Progenitor cell of endocrine pancreas (in vitro differentiated cells): ENCODE results near the gene DBX2. TPM values are rescaled to one million over a fixed set of nuclear protein-coding genes. Genes with fewer than 3 reads are reported as not detected.

Source experiments
- DNase-seq: peaks from one replicate; pipeline ENCODE4 v3.0.0; 2021; ENCODE audit warnings: low spot score; ENCODE audit not compliant: unreplicated experiment
- H3K27ac Mint-ChIP-seq: 2 replicates; pipeline ENCODE4 v1.8.0; 2021; ENCODE audit warnings: mild to moderate bottlenecking, moderate library complexity, mixed read lengths
- H3K27me3 Mint-ChIP-seq: 2 replicates; pipeline ENCODE4 v1.8.0; 2021; ENCODE audit warnings: mixed read lengths
- H3K36me3 Mint-ChIP-seq: 2 replicates; pipeline ENCODE4 v1.8.0; 2022; ENCODE audit warnings: mixed read lengths; ENCODE audit not compliant: insufficient read depth
- H3K4me1 Mint-ChIP-seq: 2 replicates; pipeline ENCODE4 v1.8.0; 2021; ENCODE audit warnings: low read depth, mixed read lengths
- H3K4me3 Mint-ChIP-seq: 2 replicates; pipeline ENCODE4 v1.8.0; 2021; ENCODE audit warnings: low read depth, mild to moderate bottlenecking, moderate library complexity, mixed read lengths
- H3K9me3 Mint-ChIP-seq: 2 replicates; pipeline ENCODE4 v1.8.0; 2021; ENCODE audit warnings: low read depth, mixed read lengths
- CTCF ChIP-seq: fragments of 200-600 bp; sonication (generic); IDR thresholded peaks from one replicate; pipeline ENCODE4 v1.5.0; 2021; ENCODE audit warnings: antibody characterized with exemption, mild to moderate bottlenecking; ENCODE audit not compliant: unreplicated experiment
- total RNA-seq: library from RNA; stranded (reverse); gene quantifications from 2 replicates; pipeline ENCODE4 v1.2.1, GENCODE V29; 2021

Gene DBX2
- total RNA-seq, 1 donor from 2014 or later, result not detected

- H3K4me3 Mint-ChIP-seq, result no peak overlapping the region
- peaks cover 12% of the 10 kb centered on the region for H3K27me3 Mint-ChIP-seq
- no peak for DNase-seq
- H3K9me3 Mint-ChIP-seq, result no peaks in the 10 kb centered on the region
- no peak overlapping the region for H3K27ac Mint-ChIP-seq
- H3K36me3 Mint-ChIP-seq, result no peaks in the 10 kb centered on the region
- H3K4me1 Mint-ChIP-seq, result no peaks in the 10 kb centered on the region
- TF ChIP-seq CTCF, result no peak
Measured at GRCh38 chr12:45039757-45040156, 11.1 kb downstream of the DBX2 start.

GRCh38 chr12:45034861-45035265 is 16.0 kb downstream of the DBX2 start:
- Mint-ChIP-seq H3K27ac (no peak overlapping the region), H3K4me3 (no peak overlapping the region)

GRCh38 chr12:45017916-45018315 is 33.0 kb downstream of the DBX2 start:
- TF ChIP-seq CTCF, result no peak
- no peaks in the 10 kb centered on the region for H3K36me3 Mint-ChIP-seq
- H3K27me3 Mint-ChIP-seq, result no peaks in the 10 kb centered on the region
- H3K9me3 Mint-ChIP-seq, result peaks cover 15% of the 10 kb centered on the region
- DNase-seq, result no peak
- no peak overlapping the region for H3K4me3 Mint-ChIP-seq
- peaks cover 1% of the 10 kb centered on the region for H3K4me1 Mint-ChIP-seq
- no peak overlapping the region for H3K27ac Mint-ChIP-seq

More at GRCh38 chr12:45034861-45035265, 16.0 kb downstream of the DBX2 start:
- no peaks in the 10 kb centered on the region for H3K4me1 Mint-ChIP-seq
- no peak for TF ChIP-seq CTCF
- H3K27me3 Mint-ChIP-seq, result peaks cover 13% of the 10 kb centered on the region
- no peak for DNase-seq
- H3K36me3 Mint-ChIP-seq, result no peaks in the 10 kb centered on the region
- H3K9me3 Mint-ChIP-seq, result no peaks in the 10 kb centered on the region

GRCh38 chr12:45014396-45014795 is 36.5 kb downstream of the DBX2 start:
- Mint-ChIP-seq H3K4me1 (peaks cover 1% of the 10 kb centered on the region), H3K9me3 (peaks cover 8% of the 10 kb centered on the region), H3K4me3 (no peak overlapping the region), H3K36me3 (no peaks in the 10 kb centered on the region), H3K27me3 (no peaks in the 10 kb centered on the region), H3K27ac (no peak overlapping the region)
- DNase-seq, result no peak
- TF ChIP-seq CTCF, result no peak

GRCh38 chr12:45012749-45013148 is 38.1 kb downstream of the DBX2 start:
- Mint-ChIP-seq H3K27me3 (no peaks in the 10 kb centered on the region), H3K4me3 (no peak overlapping the region), H3K4me1 (no peaks in the 10 kb centered on the region), H3K9me3 (no peaks in the 10 kb centered on the region), H3K27ac (no peak overlapping the region), H3K36me3 (no peaks in the 10 kb centered on the region)
- DNase-seq, result no peak
- no peak for TF ChIP-seq CTCF
